G401.6 (cell line): ENCODE measurements around the gene ZEB2.

ENCODE experiments used
- FAIRE-seq: peaks from 2 replicates; lab custom pipeline; 2012; peaks lifted over from hg19 to GRCh38; lab: Jason Lieb, UNC

Gene ZEB2

DNA sequence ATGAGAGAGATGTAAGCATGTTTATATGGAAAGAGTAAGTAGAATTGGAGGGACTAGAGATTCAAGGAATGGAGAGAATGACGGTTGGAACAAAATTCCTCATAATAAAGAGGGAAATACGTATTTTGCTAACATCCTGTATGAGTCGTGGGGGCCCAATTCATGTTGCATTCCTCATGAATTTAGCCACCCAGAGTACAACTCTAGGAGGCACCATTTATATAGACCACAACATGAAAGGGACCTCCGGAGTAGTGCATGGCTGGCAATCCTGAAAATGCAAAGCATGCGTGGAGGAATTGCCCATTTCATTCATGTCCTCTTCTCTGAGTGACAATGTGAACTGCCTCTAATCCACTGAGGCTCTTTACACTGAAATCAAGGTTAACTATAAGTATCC, 168.2 kb downstream of the ZEB2 start:
- FAIRE-seq, result no peak

DNA sequence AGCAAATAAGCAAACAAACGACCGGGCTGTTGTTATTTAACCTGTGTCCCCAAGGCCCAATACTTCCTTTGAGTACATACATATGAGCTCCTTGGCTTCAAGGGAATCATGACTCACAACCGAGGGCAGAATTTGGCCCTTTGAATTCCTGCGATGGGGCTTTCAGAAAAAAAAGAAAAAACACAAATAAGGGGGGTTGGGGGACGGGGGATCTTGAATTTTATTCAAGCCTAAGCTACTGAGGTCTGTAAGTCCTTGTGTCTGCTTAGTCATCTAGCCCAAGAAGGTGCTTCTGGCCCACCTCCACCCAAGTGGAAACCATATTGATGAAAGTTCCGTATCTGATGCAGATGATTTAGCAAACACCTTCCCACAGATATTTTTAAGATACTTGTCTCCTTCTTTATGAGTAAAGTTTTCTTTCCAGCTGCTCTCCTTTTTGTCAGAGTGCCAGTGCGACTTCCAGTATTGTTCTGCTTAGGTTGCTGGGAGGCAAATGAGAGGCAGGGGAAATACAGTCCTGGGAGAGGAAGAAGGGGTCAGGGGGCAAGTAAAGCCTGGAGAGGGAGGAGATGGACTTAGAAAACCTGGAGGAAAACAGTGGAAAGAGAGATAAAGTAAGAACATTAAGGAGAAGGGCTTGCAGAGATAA, 169.6 kb downstream of the ZEB2 start:
- FAIRE-seq, result no peak

DNA sequence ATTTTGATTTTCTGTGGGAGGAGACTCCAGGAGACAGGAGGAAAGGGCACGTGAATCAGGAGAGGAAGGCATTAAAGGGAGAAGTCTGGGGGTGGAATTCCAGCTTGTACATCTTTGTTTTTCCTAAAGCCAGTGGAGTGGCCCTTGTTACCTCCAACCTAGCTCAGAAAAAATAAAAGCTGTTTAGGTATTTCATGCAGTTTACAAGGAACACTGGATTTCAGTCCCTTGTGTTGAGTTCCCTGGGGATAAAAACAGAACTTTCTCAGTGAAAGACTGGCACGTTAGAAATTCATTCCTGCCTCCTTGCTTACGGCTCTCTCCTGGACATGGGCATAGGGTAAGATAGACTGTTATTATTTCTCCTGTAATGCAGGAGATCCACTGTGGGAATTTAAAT, 170.2 kb downstream of the ZEB2 start:
- no peak for FAIRE-seq

DNA sequence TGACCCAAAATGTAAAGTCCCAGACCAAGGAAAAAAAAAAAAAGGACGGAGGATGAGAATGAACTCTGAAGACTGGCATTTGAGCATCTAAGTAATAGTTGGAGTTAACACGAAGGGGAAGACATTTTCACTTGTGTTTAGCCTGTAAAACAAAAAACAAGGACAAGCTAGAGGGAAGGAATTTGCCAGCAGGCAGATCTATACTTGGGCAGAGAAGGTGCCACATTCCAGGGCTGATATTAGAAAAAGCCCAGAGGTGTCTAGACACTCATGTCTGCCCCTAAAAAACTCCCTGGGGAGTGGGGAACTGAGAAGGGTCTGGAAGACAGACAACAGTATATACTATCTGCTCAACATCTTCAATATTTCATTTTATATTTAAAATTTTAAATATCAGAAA, 171.1 kb downstream of the ZEB2 start:
- no peak for FAIRE-seq

DNA sequence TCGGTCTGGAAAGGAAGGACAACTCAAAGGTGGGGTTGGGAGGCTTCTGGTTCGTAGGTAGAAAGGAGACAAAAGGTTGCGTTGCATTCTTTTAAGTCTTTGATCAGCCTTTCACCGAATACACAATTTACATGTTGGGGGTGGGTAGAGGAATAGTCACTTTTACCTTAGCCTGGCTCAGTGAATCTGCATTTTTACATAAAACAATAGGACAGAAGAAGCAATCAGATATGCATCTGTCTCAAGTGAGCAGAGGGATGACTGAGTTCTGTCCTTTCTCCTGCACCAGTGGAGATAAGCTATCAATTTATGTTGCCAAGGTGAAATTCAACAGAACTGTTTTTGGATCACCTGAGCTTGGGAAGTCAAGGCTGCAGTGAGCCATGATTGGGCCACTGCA, 173.7 kb downstream of the ZEB2 start:
- no peak for FAIRE-seq

DNA sequence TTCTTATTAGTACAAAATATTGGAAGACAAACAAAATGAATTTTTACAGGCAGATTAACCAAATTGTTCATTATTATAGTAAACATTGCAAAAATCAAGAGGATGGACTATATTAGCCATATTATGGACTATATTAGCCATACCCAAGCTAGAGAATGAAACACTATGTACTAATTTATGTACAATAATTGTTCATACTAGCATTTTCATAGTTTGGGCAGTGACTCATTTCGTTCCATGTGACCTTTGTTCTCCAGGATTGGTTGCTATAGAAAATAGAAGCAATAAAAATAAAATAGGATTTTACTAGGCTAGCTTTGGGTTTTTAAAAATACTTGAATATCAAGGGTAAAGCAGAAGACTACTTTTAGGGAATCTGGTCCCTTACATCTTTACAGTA, 176.8 kb downstream of the ZEB2 start:
- no peak for FAIRE-seq

DNA sequence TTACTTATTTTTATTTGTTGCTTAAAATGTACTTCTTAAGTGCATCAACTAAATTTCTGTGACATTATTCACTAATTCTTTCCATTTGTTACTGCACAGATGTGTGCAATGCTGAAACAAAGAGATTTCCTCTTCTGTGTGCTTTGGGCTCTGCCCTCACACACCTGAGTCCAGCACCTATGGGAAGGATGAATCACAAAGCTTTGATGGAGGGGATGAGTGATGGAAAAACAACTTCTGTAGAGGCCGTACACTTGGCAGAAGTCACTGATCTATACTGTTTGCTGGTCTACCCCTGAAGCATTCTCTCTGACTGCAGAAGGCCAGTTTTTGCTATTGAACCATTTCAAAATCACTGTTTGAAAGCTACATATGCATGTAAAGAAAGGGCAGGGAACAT, 178.4 kb downstream of the ZEB2 start:
- no peak for FAIRE-seq

DNA sequence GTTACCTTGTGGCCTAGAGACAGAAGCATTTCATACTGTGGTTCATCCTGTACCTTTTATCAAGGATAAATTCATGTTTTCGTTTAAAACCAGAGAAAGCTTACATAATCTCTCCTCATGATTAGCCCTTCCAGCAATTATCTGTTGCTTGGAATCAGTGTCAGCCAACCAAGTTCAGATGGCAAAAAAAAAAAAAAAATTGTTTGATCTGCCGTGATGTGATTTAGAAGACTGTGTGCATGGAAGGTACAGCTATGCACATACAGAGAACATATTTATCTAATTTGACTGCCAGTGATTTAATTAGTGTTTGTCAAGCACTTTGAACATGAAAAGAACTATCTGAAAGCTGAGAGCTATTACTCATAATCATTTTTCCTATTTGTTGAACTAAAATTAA, 180.9 kb downstream of the ZEB2 start:
- FAIRE-seq, result no peak

DNA sequence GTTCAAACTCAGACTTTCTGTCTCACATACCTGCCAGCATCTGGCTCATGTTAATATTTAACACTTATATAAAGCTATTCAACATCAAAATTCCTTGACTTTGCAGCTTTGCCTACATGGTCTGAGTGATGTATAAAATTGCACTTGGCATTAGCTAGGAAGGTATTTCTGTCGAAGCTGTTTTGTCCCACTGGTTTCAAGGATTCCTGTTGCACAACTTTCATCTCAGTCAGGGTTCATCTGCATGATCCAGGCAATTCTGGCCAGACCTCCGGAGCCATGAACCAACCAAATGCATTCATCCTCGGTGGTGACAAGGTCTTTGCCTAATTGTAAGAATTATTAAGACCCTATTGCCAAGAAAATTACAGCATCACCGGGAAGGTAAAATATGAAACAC, 185.4 kb downstream of the ZEB2 start:
- FAIRE-seq, result no peak
